ENCODE results near the gene LRRC9.

GRCh38 chr14:59964251-59965007 lies 44.5 kb downstream of the LRRC9 start:
- TF ChIP-seq CTCF (IDR thresholded peaks at IDR 0.05) (no peak), RAD21 (IDR thresholded peaks at IDR 0.05; ENCODE audit: low read length) (no peak), JUND (IDR thresholded peaks at IDR 0.05) (no peak), MXI1 (IDR thresholded peaks at IDR 0.05; ENCODE audit: low read depth, low read length) (no peak), USF1 (IDR thresholded peaks at IDR 0.05; ENCODE audit: borderline replicate concordance, low read depth) (no peak), NRF1 (IDR thresholded peaks at IDR 0.05; ENCODE audit: low read depth, low read length) (no peak), TAF1 (IDR thresholded peaks at IDR 0.05; ENCODE audit: borderline replicate concordance, low read depth, low read length) (no peak), MAX (IDR thresholded peaks at IDR 0.05; ENCODE audit: low read depth) (no peak), SMC3 (IDR thresholded peaks at IDR 0.05; ENCODE audit: low read depth, low read length) (no peak), TEAD4 (IDR thresholded peaks at IDR 0.05; ENCODE audit: borderline replicate concordance, insufficient read depth) (no peak), ZBTB33 (IDR thresholded peaks at IDR 0.05; ENCODE audit: borderline replicate concordance, low read depth) (no peak)

Measured in SK-N-SH (cell line).